G401.6 (cell line): Measurements from ENCODE around the gene FOXN4.
A peak's percentile ranks its signal among the peaks of the same experiment; 100 is the strongest.

Experiments used
- FAIRE-seq: peaks from 2 replicates; lab custom pipeline; 2012; peaks lifted over from hg19 to GRCh38; lab: Jason Lieb, UNC

FOXN4 gene

GRCh38 chr12:109278912-109279311, 30.2 kb downstream of the FOXN4 start:
- no peak for FAIRE-seq

- FAIRE-seq = no peak
Observed at GRCh38 chr12:109277899-109278762, 31.0 kb downstream of the FOXN4 start.

GRCh38 chr12:109277255-109277898, 31.7 kb downstream of the FOXN4 start:
- FAIRE-seq = no peak

GRCh38 chr12:109276160-109276559, 32.9 kb downstream of the FOXN4 start:
- no peak for FAIRE-seq

GRCh38 chr12:109275173-109275572, 33.9 kb downstream of the FOXN4 start:
- FAIRE-seq = no peak

GRCh38 chr12:109274381-109274780, 34.7 kb downstream of the FOXN4 start:
- no peak for FAIRE-seq

GRCh38 chr12:109273354-109273753, 35.7 kb downstream of the FOXN4 start:
- no peak for FAIRE-seq

GRCh38 chr12:109271418-109271817, 37.7 kb downstream of the FOXN4 start:
- FAIRE-seq = no peak

- FAIRE-seq = no peak
Observed at GRCh38 chr12:109270494-109270893, 38.6 kb downstream of the FOXN4 start.

GRCh38 chr12:109269428-109269827, 39.7 kb downstream of the FOXN4 start:
- FAIRE-seq = no peak

GRCh38 chr12:109268896-109269295, 40.2 kb downstream of the FOXN4 start:
- FAIRE-seq = no peak

GRCh38 chr12:109267361-109267760, 41.7 kb downstream of the FOXN4 start:
- FAIRE-seq = no peak

- no peak for FAIRE-seq
Observed at GRCh38 chr12:109266106-109266879, 42.8 kb downstream of the FOXN4 start.

- FAIRE-seq = no peak
Observed at GRCh38 chr12:109264943-109265650, 44.0 kb downstream of the FOXN4 start.

- FAIRE-seq = peak; percentile 13
Observed at GRCh38 chr12:109264095-109264942, 44.8 kb downstream of the FOXN4 start.

GRCh38 chr12:109263439-109263838, 45.6 kb downstream of the FOXN4 start:
- no peak for FAIRE-seq

GRCh38 chr12:109261939-109262338, 47.1 kb downstream of the FOXN4 start:
- no peak for FAIRE-seq

- no peak for FAIRE-seq
Observed at GRCh38 chr12:109261087-109261486, 48.0 kb downstream of the FOXN4 start.

GRCh38 chr12:109259545-109259895, 49.6 kb downstream of the FOXN4 start:
- no peak for FAIRE-seq

- FAIRE-seq = no peak
Observed at GRCh38 chr12:109258607-109259544, 50.2 kb downstream of the FOXN4 start.
